22Rv1 (cell line): Measurements from ENCODE around the gene RAB13.

Source experiments
- ZFX ChIP-seq: fragments of 450-650 bp; IDR thresholded peaks from 2 replicates; pipeline ENCODE4 v1.6.1; 2017; ENCODE audit warnings: antibody characterized with exemption, borderline replicate concordance
- TF ChIP-seq, protein P1 (sequence below): fragments of 450-650 bp; IDR thresholded peaks from 2 replicates; pipeline ENCODE4 v1.5.1; 2017; ENCODE audit warnings: mild to moderate bottlenecking

- TF ChIP-seq, protein P1, sequence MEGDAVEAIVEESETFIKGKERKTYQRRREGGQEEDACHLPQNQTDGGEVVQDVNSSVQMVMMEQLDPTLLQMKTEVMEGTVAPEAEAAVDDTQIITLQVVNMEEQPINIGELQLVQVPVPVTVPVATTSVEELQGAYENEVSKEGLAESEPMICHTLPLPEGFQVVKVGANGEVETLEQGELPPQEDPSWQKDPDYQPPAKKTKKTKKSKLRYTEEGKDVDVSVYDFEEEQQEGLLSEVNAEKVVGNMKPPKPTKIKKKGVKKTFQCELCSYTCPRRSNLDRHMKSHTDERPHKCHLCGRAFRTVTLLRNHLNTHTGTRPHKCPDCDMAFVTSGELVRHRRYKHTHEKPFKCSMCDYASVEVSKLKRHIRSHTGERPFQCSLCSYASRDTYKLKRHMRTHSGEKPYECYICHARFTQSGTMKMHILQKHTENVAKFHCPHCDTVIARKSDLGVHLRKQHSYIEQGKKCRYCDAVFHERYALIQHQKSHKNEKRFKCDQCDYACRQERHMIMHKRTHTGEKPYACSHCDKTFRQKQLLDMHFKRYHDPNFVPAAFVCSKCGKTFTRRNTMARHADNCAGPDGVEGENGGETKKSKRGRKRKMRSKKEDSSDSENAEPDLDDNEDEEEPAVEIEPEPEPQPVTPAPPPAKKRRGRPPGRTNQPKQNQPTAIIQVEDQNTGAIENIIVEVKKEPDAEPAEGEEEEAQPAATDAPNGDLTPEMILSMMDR: no peak
- no peak for TF ChIP-seq ZFX
Measured at GRCh38 chr1:153951183-153951582, 35.0 kb downstream of the RAB13 start.
